Loucy (cell line): Measurements from ENCODE around the gene AGBL4.

ENCODE experiments used
- CTCF ChIP-seq: fragments of 200-600 bp; sonication (generic); conservative IDR thresholded peaks from 2 replicates; pipeline ENCODE4 v1.5.1; 2014; ENCODE audit warnings: mild to moderate bottlenecking, antibody characterized with exemption, low read length
- EZH2phosphoT487 ChIP-seq: fragments of 200-600 bp; IDR thresholded peaks from 2 replicates; pipeline ENCODE4 v1.6.1; 2018; ENCODE audit warnings: antibody characterized with exemption, mild to moderate bottlenecking, moderate library complexity, borderline replicate concordance

- TF ChIP-seq CTCF (no peak), EZH2phosphoT487 (no peak)
Observed at GRCh38 chr1:48940962-48941732, 1082.6 kb downstream of the AGBL4 start.
